ENCODE results near the gene NFILZ. TPM values are rescaled to one million over a fixed set of nuclear protein-coding genes. Genes with fewer than 3 reads are reported as not detected.

NFILZ gene
- total RNA-seq, 1 experiment from 2014 or later = not detected

DNA sequence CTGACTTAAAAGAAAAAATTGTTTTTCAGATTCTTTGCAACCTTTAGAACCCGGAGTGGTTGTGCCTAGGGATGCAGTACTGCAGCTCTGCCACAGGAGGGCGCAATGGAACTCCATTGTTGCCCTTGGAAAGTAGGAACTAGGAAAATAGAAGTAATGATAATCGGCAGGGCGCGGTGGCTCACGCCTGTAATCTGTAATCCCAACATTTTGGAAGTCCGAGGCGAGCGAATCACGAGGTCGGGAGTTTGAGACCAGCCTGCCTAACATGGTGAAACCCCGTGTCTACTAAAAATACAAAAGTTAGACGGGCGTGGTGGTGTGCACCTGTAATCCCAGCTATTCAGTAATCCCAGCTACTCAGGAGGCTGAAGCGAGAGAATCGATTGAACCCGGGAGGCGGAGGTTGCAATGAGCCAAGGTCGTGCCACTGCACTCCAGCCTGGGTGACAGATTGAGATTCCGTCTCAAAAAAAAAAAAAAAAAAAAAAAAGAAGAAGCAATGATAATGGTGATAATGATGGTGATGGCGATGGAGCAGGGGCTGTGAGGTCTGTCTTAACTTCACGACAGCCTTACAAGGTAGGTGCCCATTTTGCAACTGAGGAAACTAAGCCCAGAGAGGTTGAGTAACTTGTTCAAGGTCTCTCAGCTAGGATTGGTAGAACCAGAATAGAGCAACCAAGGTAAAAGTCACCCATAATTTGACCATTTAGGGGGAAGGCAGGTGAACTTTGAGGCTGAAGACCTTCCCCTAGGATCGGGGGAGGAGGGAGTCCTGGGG lies 14.4 kb upstream of the NFILZ start:
- RAD21 ChIA-PET (ENCODE audit: low non-redundant PET in 1 of 2, low total read pairs in 2 of 2, uncharacterized antibody in 2 of 2, unreplicated experiment in 2 of 2) = interaction anchor here in 1 of 2 experiments (0.7 to 1.3 kb wide), 2 partner anchors 26 to 36 kb away, joined by 3 read pairs; no protein-coding TSS in a partner anchor
- Histone ChIP-seq H3K4me2 (ENCODE audit: low read length) (peak overlapping the region; percentile 65), H3K27ac (ENCODE audit: low read depth, low read length) (no peak overlapping the region), H3K9me2 (ENCODE audit: insufficient read depth) (no peaks in the 10 kb centered on the region), H3K36me3 (ENCODE audit: control insufficient read depth in 1 of 2, insufficient read depth in 2 of 2, low read length in 2 of 2) (no peaks in the 10 kb centered on the region), H4K20me1 (ENCODE audit: insufficient read depth) (no peaks in the 10 kb centered on the region), H3K27me3 (ENCODE audit: insufficient read depth, low read length) (no peaks in the 10 kb centered on the region), H3K4me1 (ENCODE audit: control insufficient read depth in 1 of 2, insufficient read depth in 2 of 2, low read length in 2 of 2) (peaks cover 8 to 30% of the 10 kb centered on the region in 2 experiments), H2AFZ (ENCODE audit: low read depth, low read length, poor library complexity, severe bottlenecking) (peak overlapping the region; percentile 72), H3K4me3 (replicated peaks in 1 of 2; ENCODE audit: low read depth in 1 of 2, low read length in 2 of 2) (peak overlapping the region; percentile 23 to 37), H3K9me3 (ENCODE audit: control insufficient read depth in 1 of 2, insufficient read depth in 1 of 2, low read depth in 1 of 2, low read length in 2 of 2) (no peaks in the 10 kb centered on the region), H3K9ac (ENCODE audit: low read length) (no peak overlapping the region; the same call in 1 of the 2 replicates), H3K79me2 (ENCODE audit: insufficient read depth, low read length) (no peaks in the 10 kb centered on the region)
- POLR2A ChIA-PET = interaction anchor here (0.6 to 0.7 kb wide), 2 partner anchors 312 to 439 kb away, joined by 3 read pairs; no protein-coding TSS in a partner anchor
- ATAC-seq (peak; percentile 63), DNase-seq (ENCODE audit: low read depth, low spot score) (peak; percentile 60)
- BruUV-seq (replicated peaks) = no TSS peak
- TF ChIP-seq, protein P1, sequence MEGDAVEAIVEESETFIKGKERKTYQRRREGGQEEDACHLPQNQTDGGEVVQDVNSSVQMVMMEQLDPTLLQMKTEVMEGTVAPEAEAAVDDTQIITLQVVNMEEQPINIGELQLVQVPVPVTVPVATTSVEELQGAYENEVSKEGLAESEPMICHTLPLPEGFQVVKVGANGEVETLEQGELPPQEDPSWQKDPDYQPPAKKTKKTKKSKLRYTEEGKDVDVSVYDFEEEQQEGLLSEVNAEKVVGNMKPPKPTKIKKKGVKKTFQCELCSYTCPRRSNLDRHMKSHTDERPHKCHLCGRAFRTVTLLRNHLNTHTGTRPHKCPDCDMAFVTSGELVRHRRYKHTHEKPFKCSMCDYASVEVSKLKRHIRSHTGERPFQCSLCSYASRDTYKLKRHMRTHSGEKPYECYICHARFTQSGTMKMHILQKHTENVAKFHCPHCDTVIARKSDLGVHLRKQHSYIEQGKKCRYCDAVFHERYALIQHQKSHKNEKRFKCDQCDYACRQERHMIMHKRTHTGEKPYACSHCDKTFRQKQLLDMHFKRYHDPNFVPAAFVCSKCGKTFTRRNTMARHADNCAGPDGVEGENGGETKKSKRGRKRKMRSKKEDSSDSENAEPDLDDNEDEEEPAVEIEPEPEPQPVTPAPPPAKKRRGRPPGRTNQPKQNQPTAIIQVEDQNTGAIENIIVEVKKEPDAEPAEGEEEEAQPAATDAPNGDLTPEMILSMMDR (IDR thresholded peaks at IDR 0.05 in 2 of 3, conservative IDR thresholded peaks at IDR 0.05 in 1 of 3; ENCODE audit: borderline replicate concordance in 1 of 3, insufficient read depth in 1 of 3, low read depth in 2 of 3, low read length in 2 of 3) = peak; percentile 86 to 99 (median 97)
- no peak for TF ChIP-seq ATF3 (IDR thresholded peaks at IDR 0.05)
- no peak for TF ChIP-seq SP1 (IDR thresholded peaks at IDR 0.05; ENCODE audit: low read depth)
- no peak for TF ChIP-seq FOSL1 (IDR thresholded peaks at IDR 0.05; ENCODE audit: low read depth)
- TF ChIP-seq RAD21 (IDR thresholded peaks at IDR 0.05; ENCODE audit: low read depth) = peak; percentile 75
- no peak for TF ChIP-seq POLR2AphosphoS5 (IDR thresholded peaks at IDR 0.05; ENCODE audit: low read depth, low read length)
- TF ChIP-seq CBX3 (IDR thresholded peaks at IDR 0.05; ENCODE audit: low read depth) = 0 out of 2 replicates have a peak, but pooled peaks have one; percentile 40
- intact Hi-C loops (cut with micrococcal nuclease) = no loop called here
- CTCF ChIA-PET = interaction anchor here (0.7 to 3.6 kb wide), 7 partner anchors 26 to 986 kb away, joined by 3 to 28 read pairs (median 5); no protein-coding TSS in a partner anchor

All from HCT116 (cell line).